Activated CD4-positive, alpha-beta T cell treated with anti-CD3 and anti-CD28 coated beads for 24 hours (primary cell): Measurements from ENCODE around the gene SLC35A4.
A peak's percentile ranks its signal among the peaks of the same experiment; 100 is the strongest.

ENCODE experiments used
- DNase-seq, 2 donors: peaks; one replicate each; pipeline ENCODE4 v3.0.0-alpha.2; 2020; ENCODE audit warnings: low read depth in 2 of 2

Gene SLC35A4, protein sequence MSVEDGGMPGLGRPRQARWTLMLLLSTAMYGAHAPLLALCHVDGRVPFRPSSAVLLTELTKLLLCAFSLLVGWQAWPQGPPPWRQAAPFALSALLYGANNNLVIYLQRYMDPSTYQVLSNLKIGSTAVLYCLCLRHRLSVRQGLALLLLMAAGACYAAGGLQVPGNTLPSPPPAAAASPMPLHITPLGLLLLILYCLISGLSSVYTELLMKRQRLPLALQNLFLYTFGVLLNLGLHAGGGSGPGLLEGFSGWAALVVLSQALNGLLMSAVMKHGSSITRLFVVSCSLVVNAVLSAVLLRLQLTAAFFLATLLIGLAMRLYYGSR

DNA sequence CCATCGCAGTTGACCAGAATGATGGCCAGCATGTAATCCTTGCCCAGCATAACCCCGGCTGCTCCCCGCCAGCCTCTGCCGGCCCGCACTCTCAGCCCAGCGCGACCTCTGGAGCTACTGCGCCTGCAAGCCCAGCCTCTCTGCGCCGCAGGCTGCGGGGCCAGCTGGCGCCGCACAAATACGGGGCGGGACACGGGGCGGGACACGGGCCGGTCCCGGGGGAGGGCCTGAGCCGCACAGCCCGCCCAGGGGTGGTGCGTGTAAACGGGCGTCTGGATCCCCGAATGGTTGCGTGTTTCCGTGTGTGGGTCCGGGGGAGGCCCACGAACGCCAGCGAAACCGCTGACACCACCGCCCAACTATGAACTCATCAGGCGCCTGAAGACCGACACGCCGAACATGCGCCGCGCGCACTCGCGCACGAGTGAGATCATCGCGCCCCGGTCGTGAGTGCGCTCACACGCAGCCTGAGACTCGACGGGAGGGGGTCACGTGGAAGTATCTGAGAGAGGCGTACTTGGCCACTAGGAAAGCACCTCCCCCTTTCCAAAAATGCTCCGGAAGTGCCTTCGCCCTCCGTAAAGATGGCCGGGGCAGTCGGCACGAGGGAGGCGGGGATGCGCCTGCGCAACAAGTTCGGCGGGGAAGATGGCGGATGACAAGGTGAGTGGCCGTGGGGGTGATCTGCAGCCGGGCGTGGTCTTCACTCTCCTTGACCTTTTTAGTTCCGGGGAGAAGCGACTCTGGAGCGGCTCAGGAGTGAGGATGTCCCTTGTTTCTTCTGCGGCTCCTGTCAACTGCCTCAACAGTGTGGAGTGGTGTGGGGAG is at the start of gene SLC35A4, which contains the start of gene APBB3:
SLC35A4 (plus strand) TSS at position 633 of the 828 bp plus-strand sequence. CDS start 2,342 bp downstream, outside the sequence.
APBB3 (minus strand) TSS at position 403 of the 828 bp plus-strand sequence; CDS start at position 50, 353 bp downstream.
- DNase-seq = peak; percentile 89 to 90

DNA sequence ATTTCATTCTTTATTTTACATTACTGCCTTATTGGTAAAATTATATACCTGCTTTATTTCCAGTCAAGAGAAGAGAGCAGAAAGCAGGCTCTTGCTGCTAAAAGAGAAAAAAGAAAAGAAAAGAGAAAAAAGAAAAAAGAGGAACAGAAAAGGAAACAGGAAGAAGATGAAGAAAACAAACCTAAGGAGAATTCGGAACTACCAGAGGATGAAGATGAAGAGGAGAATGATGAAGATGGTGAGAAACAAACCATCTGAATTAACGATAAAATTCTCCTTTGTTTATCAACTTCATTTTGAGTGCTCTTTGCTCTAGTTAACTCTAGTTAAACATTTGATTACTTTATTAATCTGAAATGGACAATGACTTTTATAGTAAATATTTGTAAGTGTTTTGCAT is 40.6 kb upstream of the SLC35A4 start:
- DNase-seq = no peak

DNA sequence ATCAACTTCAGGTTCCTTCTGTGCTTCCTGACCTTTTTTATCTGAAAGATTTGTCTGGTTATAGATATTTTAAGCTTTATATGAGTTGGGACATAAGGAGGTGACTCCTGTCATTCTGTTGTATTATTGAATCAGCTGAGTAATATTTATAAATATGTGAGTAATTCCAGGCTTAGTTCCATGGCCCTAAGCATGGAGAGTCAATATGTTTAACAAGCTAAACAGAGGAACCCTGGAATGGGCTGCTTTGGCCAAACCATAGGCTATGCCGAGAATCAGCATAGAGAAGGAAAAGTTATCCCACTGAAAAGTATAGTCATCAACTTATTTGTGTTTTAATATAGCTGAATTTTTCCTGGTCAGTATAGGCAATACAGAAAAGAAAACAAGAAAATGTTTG is 24.4 kb upstream of the SLC35A4 start:
- no peak for DNase-seq

DNA sequence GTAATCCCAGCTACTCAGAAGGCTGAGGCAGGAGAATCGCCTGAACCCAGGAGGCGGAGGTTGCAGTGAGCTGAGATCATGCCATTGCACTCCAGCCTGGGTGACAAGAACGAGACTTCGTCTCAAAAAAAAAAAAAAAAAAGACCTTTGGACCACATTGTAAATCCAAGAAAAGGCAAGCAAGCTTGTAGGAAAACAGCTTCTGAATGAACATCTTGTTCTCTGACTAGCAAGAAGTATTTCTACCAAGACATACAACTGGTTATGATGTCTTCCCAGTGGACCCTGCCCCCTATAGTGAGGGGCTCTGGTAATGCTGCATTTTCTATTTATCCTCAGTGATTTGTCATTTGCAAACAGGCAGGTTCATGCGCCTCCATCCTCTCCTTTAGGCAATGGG is 21.7 kb upstream of the SLC35A4 start:
- no peak for DNase-seq

DNA sequence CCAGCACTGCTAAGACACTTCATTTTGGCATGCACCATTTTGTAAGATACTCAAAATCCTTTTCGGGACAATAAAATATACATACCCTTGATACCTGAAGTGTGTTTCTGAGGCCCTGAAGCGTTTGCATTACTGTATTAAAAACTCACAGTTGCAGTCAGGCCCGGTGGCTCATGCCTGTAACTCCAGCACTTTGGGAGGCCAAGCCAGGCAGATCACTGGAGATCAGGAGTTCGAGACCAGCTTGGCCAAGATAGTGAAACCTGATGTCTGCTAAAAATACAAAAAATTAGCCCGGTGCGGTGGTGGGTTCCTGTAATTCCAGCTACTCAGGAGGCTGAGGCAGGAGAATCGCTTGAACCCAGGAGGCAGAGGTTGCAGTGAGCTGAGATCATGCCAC is 19.6 kb upstream of the SLC35A4 start:
- DNase-seq = no peak

DNA sequence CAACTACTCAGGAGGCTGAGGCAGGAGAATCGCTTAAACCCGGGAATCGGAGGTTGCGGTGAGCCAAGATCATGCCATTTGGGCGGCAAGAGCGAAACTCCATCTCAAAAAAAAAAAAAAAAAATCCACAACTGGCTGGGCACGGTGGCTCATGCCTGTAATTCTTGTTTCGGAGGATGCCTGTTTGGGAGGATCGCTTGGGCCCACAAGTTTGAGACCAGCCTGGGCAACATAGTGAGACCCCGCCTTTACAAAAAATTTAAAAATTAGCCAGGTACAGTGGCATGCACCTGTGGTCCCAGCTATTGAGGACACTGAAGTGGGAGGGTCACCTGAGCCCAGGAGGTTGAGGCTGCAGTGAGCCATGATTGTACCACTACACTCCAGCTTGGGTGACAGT is 19.0 kb upstream of the SLC35A4 start:
- DNase-seq = no peak

DNA sequence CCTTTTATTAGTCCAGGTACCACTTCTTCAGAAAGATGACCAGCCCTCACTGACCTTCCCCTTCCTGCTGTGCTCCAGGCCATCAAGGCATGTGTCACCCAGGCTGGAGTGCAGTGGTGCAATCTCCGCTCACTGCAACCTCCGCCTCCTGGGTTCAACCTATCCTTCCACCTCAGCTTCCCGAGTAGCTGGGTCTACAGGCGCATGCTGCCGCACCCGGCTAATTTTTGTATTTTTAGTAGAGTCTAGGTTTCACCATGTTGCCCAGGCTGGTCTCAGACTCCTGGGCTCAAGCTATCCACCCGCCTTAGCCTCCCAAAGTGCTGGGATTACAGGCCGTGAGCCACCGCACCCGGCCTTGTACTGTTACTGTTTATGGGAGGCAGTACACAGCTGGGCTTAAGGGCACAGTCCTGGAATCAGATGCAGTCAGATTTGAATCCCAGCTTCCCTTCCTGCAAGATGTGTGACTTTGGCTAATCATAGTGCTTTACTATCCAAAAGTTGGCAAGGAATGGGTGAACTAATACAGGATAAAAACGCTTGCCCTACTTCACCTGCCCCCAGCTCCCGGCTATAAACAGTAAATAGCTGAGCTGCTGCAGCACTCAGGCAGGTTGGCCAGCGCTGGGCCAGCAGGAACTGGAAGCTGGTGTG is 17.6 kb upstream of the SLC35A4 start:
- DNase-seq = no peak

DNA sequence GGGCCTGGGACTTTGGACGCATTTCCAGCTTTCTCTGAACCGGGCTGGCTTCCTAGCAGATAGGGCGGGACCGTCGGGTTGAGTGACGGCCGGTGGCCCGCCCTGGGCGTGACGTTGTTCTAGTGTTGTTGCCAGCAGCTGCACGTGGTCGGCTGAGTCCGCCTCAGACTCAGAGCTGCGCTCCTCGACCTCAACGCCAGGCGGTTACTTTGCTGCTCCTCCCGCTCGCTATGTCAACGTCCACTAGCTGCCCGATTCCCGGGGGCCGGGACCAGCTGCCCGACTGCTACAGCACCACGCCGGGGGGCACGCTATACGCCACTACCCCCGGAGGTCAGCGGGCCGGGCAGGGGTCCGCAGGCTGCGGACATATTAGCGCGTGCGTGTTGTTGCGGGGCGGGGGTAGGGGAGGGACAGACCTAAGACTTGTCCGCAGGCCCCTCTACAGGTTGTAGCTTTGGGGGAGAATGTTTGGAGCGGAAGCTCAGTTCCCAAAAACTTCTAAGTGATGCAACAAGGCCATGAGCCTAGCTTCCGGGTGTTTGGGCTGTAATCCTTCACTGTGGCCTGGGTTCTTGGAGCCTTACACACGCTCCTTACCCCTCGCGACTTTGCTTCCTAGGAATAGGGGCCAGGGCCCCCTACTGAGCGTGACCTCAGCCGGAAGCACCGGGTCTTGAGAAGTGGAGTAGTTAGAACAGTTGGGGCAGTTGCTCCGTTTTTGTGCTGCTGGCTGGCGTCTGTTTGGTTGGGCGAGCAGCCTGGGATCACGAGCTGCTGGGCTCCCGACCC is 16.9 kb upstream of the SLC35A4 start, which contains the start of gene EIF4EBP3:
EIF4EBP3 (plus strand) TSS at position 155 of the 792 bp plus-strand sequence; CDS start at position 231, 76 bp downstream.
- peak; percentile 79 to 80 for DNase-seq

DNA sequence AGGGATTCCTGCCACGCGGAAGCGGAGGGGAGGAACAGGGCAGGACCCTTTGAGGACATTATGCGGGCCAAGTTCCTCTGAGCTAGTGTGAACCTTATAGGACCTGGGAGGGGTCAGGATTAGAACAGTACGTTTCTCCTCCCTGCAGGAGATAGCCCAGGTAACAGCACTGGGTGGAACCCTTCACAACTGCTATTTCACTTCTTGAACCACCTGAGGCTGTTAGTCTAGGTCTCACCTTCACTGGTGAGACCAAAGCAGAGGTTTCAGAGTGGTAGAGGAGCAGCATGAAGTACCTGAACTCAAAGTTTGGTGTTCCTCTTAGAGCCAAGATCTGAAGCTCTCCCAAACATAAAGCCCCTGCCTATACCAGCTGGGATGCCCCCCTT is 16.3 kb upstream of the SLC35A4 start:
- DNase-seq = no peak

DNA sequence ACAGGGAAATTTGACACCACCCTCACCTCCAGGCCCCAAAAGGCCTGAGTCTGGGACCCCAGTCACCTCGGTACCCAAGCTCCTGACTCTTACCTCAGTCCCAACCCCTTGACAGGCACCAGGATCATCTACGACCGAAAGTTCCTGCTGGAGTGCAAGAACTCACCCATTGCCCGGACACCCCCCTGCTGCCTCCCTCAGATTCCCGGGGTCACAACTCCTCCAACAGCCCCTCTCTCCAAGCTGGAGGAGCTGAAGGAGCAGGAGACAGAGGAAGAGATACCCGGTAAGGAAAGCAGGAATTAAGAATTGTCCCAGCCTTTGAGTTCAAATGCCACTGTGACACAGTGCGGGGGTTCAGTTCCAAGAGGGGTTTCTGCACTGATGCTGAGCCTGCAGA is 15.8 kb upstream of the SLC35A4 start:
- no peak for DNase-seq

DNA sequence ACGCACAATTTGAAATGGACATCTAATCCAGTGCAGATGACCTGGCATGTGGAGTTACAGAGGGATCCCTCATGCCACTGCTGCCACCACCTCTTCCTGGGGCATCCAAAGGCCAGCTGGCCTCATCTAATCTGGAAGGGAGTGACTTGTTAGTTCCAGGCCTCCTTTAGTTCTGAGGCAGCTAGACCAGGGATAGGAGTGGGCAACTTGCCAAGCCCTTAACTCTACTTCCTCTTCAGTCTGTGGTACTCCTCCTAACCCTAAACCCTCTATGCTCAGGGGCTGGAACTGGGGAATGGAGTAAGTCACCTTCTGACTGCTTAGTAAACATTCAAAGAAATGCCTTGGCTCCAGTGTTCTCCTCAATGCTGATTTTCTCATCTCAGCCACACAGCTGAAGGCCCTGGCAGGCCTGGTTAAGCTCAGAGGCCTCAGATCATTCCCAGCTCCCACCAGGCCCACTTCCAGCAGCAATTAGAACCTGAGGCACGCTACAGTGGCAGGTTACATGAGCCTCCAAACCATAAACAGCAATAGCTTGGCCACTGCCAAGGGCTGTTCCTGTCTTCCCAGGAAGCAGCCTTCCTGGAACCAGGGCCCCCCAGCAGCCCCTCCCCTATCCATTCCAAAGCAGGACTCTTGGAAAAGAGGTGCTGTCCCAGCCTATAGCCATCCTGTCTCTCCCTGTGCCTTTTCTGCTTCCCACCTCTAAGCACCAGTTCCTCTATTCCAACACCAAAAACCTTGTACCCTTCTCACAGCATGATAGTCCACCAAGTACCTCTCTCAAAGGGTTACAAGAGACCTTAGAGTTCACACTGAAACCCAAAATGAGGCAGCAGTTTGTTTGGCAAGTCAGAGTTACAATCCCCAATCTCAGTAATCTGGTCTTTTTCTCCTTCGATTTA is 15.1 kb upstream of the SLC35A4 start:
- no peak for DNase-seq

DNA sequence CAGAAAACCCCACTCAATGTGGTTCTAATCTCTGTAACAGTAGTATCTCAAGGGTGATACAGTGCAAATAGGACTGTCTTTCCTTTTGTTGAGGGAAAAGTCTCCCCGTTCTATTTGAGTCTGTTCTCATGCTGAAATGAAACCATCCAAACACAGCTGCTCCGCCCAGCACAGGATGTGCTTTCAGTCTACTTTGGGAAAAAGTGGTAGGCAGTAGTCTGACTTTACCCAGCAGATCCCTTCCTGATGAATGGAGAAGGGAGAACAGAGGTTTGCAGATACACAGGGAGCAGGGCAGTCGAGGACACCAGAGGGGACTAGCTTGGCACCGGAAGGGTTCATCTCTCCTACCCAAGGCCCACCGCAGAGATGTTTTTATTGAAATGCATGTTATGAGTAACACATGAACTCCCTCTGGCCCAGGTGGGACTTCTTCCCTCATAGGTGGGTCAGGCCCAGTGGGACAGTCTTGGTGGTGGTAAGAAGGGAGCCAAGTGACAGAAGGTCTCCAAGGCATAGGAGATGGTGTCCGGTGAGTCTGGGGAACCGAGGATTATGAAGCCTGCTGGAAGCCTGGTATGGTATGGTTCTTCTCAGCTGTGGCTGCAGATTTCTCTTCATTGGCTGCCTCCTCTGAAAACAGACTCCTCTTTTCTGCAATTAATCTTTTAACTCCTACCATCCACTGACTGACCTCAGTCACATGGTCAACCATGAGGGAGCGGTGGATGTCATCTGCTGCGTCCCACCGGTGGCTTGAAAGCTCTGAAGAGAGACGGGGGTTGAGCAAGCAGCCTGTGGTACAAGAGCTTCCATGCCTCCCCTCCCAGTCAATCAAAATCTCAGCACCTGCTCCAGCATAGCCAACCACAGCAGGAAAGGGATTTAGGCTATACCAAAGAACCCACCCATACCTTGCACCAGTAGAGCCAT is 14.2 kb upstream of the SLC35A4 start:
- no peak for DNase-seq

DNA sequence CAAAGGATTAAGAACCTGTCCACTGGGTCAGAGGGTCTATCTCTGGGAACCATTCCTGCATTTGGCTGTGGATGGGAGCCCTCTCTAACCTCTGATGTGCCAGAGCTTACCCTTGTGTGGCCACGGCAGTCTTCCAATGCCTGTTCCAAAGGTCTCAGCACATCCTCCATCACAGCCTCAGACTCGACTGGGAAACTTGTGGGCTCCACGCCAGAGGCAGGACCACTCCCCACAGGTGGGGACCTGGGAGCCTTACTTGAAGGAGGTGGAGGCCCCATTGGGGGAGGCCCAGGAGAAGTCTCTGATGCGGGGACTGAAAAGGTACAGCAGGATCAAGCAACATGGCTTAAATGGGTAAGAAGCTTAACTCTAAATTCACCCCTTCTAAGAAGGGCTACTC is 12.8 kb upstream of the SLC35A4 start:
- no peak for DNase-seq

DNA sequence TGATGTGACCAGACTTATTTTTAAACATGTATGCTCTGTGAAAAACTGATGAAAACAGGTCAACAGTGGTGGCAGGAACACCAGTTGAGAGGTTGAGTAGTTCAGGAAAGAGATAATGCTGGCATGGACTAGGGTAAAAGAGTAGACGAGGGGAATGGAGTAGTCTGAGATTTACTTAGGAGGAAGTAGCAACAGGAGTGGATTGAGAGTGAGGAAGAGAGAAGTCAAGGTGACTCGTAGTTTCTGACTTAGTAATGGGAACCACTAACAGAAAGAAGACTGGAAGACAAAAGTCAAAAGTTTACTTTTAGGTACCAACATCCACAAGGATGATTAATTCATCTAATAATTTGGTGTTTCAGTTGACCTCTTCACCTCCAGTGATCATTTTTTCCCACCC is 11.0 kb upstream of the SLC35A4 start:
- DNase-seq = no peak

DNA sequence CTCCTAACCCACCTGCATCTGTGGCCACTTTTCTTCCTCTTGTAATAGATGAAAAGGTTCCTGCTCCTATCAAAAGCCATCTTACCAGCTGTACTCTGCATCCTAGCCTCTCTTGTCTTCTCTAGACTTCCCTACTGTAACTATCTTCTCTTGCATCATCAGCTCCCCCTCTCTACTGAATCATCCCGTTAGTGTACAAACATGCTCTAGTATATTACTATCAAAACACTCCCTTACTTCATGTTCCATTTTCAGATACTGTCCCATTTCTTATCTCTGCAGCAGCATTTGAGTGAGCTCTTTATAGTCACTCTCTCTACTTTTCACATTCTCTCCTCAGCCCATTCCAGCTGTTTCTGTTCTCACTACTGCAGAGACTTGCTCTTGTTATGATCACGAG is 10.2 kb upstream of the SLC35A4 start:
- no peak for DNase-seq

DNA sequence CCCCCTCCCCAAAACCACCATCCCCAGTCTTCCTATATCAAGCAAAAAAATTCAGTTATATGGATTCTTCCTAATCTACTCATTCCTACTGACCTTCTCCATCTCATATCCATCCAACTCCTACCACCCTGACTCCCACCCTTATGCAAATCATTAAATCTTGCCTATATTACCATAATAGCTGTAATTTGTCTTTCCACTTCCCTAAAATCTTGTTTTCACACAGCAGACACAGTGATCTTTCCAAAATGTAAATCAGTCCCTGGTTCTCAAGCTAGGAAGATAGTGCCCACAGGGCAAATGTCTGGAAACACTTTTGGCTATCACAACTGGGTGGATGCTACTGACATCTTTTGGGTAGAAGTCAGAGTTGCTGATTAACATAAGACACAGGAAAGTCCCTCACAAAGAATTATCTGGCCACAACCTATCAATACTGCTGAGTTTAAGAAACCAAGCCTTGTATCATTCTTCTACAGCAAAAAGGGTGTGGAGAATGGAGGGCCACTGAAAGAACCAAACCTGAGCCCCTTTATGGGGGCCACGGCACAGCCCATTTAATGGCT is 8.8 kb upstream of the SLC35A4 start:
- DNase-seq = no peak

DNA sequence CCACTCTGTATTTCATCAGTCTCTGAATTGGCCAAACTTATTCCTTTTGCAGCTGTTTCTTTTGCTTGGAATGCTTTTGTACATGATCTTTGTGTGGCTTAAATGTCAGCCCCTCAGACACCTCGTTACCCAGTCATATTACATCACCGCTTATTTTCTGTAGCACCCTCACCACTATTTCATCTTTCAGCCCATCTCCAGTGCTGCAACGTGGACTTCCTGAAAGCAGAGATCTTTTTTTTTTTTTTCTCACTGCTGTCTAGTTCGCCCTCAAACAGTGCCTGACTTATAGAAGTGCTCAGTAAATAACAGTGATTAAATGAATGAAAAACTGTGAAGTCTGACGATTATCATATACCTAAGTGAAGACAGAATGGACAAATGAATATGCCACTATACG is 8.2 kb upstream of the SLC35A4 start:
- DNase-seq = no peak

DNA sequence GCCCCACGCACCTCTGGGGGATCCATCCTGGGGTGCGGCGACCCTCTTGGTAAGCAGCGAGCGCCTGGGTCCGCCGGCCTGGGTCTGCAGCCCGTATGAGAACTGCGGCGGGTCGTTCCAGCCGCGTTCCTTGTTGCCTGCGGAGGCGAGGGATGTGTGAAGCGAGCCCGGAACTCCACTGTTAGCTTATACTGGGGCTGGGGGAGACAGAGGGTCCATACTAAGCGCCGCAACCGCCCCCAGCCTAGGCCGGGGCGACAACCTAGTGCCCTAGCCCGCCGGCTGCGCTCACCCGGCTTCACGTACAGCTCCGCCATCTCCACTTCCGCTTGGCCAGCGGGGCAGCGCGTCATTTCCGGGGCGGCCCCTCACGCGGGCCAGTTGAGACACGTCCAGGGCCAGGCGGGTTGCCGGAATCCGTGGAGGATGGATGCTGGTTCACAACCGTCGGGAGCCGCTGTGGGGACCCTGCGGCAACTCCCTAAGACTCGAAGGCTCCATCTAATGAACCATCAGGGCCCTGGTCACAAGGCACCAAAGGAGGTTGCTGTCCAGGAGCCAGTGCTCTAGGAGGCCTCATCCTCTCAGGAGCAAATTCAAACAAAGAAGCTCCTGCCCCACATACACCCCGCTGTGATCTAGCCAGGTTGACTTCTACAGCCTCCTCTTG is 7.4 kb upstream of the SLC35A4 start, which contains the start of gene SRA1:
SRA1 (minus strand) TSS at position 338 of the 670 bp plus-strand sequence; CDS start at position 317, 21 bp downstream.
- DNase-seq = peak; percentile 70 to 85
